ENCODE data around the gene MFAP1.

MFAP1 gene

DNA sequence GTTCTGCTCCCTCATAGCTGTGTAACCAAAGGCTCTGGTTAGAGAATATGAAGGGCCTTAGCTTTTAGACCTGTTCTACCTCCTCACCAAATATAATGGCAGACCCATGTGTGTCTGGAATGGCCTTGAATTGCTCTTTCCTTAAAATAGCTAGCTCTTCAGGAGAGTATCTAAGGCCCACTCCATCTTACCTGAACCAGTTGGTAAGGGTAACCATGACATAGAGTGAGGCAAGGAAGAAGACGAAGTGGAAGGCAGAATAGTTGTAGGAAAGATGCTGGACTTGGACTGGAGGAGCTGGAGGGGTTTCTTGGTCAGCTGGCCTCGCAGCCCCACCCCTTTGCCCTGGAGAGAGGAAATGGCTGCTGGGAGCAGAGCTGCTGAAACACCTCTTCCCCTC lies 29.3 kb downstream of the MFAP1 start:
- Mint-ChIP-seq H3K27ac (peak overlapping the region; percentile 71), H3K36me3 (ENCODE audit: low read depth) (peaks cover 55% of the 10 kb centered on the region), H3K27me3 (ENCODE audit: low read depth, poor library complexity) (no peaks in the 10 kb centered on the region), H3K4me3 (no peak overlapping the region), H3K9me3 (peaks cover 5% of the 10 kb centered on the region), H3K4me1 (peaks cover 73% of the 10 kb centered on the region)
- no peak for DNase-seq
- TF ChIP-seq, protein P1, sequence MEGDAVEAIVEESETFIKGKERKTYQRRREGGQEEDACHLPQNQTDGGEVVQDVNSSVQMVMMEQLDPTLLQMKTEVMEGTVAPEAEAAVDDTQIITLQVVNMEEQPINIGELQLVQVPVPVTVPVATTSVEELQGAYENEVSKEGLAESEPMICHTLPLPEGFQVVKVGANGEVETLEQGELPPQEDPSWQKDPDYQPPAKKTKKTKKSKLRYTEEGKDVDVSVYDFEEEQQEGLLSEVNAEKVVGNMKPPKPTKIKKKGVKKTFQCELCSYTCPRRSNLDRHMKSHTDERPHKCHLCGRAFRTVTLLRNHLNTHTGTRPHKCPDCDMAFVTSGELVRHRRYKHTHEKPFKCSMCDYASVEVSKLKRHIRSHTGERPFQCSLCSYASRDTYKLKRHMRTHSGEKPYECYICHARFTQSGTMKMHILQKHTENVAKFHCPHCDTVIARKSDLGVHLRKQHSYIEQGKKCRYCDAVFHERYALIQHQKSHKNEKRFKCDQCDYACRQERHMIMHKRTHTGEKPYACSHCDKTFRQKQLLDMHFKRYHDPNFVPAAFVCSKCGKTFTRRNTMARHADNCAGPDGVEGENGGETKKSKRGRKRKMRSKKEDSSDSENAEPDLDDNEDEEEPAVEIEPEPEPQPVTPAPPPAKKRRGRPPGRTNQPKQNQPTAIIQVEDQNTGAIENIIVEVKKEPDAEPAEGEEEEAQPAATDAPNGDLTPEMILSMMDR (IDR thresholded peaks at IDR 0.05) = no peak

DNA sequence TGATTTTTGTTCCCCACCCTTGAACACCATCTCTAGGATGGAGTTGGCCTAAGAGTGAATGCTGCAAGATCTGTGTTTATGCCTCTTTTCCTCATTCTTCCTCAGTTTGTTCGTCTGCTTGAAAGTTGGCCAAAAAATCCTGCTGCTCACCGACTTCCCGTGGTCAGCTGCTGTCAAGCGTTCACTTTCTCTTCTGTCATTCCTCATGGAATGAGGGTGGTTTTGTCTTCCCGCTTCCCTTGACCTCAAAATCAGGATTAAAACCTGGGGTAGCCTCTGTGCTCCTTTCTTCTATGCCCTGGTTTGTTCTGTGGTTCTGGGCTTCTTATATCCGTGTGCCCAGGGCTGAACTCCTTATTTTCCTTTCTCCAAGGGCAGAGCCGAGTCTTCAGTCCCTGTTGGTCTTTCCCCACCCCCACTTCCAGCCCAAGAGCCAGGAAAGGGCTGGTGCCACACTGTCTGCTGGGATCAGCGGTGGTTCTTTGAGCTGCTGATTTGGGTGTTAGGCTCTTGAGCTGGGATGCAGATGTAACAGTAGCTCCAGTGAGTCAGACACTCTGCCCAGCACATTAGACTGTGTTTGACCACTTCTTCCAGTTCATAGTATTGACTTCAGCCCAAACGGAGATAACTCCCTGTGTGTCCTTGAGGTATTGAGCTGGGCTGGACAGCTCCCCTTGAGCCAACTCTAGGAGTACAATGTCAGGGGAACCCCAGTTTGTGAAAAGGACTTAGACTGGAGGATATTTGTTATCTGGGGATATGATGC lies 30.0 kb downstream of the MFAP1 start:
- H3K36me3 Mint-ChIP-seq (ENCODE audit: low read depth) = peaks cover 47% of the 10 kb centered on the region
- H3K4me1 Mint-ChIP-seq = peaks cover 65% of the 10 kb centered on the region
- no peak for DNase-seq

DNA sequence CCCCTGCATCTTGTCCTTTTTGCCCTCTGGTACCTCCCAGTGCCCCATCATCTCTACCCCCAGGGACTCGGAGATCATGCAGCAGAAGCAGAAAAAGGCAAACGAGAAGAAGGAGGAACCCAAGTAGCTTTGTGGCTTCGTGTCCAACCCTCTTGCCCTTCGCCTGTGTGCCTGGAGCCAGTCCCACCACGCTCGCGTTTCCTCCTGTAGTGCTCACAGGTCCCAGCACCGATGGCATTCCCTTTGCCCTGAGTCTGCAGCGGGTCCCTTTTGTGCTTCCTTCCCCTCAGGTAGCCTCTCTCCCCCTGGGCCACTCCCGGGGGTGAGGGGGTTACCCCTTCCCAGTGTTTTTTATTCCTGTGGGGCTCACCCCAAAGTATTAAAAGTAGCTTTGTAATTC lies 30.8 kb downstream of the MFAP1 start:
- peak overlapping the region; percentile 59 for H3K27ac Mint-ChIP-seq
- TF ChIP-seq, protein P1 (IDR thresholded peaks at IDR 0.05) = no peak
- DNase-seq = no peak
- no peaks in the 10 kb centered on the region for H3K27me3 Mint-ChIP-seq (ENCODE audit: low read depth, poor library complexity)
- peak overlapping the region; percentile 98 for H3K4me3 Mint-ChIP-seq
- H3K9me3 Mint-ChIP-seq = peaks cover 5% of the 10 kb centered on the region
- peaks cover 57% of the 10 kb centered on the region for H3K4me1 Mint-ChIP-seq
- H3K36me3 Mint-ChIP-seq (ENCODE audit: low read depth) = peaks cover 39% of the 10 kb centered on the region

More for the DNA sequence above, 30.0 kb downstream of the MFAP1 start:
- H3K4me3 Mint-ChIP-seq = peak overlapping the region; percentile 98
- H3K9me3 Mint-ChIP-seq = peaks cover 5% of the 10 kb centered on the region
- TF ChIP-seq, protein P1 (IDR thresholded peaks at IDR 0.05) = no peak
- peak overlapping the region; percentile 86 for H3K27ac Mint-ChIP-seq
- H3K27me3 Mint-ChIP-seq (ENCODE audit: low read depth, poor library complexity) = no peaks in the 10 kb centered on the region

DNA sequence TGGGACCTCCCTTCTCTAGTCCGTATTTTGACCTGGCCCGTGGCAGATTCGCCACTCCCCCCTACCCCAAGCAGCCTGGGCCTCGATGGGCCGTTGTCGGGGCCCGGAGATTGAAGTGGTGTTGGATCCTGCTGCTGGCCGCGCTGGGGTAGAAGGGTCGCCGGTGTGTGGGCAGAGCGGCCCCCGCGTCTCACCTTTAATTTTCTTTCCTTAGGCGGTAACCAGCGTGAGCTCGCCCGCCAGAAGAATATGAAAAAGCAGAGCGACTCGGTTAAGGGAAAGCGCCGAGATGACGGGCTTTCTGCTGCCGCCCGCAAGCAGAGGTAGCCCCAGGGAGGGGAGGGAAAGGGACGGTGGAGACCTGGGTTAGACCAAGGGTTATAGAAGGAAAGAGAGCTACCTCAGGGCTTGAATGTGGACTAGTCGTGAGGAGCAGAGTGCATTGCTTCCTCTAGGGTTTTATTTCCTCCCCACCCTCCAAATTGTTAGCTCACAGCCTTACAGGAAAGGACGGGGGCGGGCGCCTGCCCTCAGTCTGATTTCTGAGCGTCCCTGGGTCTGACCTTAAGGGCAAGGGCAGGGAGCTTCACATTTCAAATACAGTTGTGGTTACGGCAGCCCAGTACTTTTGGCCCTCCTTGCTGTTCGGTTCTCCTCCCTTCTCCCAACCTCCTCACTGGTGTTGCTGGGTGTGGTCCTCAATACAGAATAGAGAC lies 31.6 kb downstream of the MFAP1 start:
- Mint-ChIP-seq H3K4me1 (peaks cover 50% of the 10 kb centered on the region), H3K9me3 (peaks cover 5% of the 10 kb centered on the region), H3K27me3 (ENCODE audit: low read depth, poor library complexity) (no peaks in the 10 kb centered on the region), H3K27ac (peak overlapping the region; percentile 99), H3K36me3 (ENCODE audit: low read depth) (peaks cover 33% of the 10 kb centered on the region), H3K4me3 (peak overlapping the region; percentile 98)
- TF ChIP-seq, protein P1 (IDR thresholded peaks at IDR 0.05) = no peak
- no peak for DNase-seq

DNA sequence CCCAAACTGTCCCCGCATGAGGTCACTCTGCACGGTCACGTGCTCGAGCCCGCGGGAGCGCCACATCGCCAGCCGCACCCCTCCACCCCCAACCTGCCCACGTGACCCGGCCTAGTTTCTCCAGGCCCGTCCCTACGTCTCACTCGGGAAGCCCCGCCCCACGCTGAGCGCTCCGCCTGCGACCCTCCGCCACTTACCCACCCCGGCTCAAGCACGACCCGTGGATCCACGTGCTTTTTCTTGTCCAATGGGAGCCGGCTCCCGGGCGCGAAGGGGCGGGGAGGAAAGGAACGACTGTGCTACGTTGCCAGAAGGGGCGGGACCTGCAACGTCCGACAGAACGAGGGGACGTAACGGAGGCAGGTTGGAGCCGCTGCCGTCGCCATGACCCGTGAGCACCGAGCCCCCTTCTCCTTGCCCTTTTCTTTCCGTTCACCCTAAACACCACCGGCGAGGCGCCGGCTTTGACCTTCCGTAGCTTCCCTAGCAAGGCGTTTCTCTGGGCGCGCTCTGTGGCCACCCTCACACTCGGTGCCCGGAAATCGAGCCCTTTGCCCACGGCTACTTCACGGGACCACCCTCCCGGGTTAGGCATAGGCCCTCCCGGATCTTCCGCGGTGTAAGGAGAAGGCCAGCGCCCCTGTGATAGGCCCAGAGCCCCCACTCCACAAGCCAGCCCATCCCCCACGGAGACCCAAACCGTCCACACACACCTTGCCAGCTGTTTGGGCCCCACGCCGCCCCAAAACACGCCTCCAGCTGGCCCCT lies 32.3 kb downstream of the MFAP1 start, which contains the start of gene SERF2:
Gene SERF2 (plus strand): TSS at position 328 of the 768 bp plus-strand sequence. CDS start 57 bp downstream, at position 385.
- H3K27ac Mint-ChIP-seq = peak within 1 kb of the TSS; percentile 99
- TF ChIP-seq, protein P1 (IDR thresholded peaks at IDR 0.05) = no peak
- H3K9me3 Mint-ChIP-seq = peaks cover 5% of the 10 kb centered on the region
- peaks cover 33% of the 10 kb centered on the region for H3K36me3 Mint-ChIP-seq (ENCODE audit: low read depth)
- no peaks in the 10 kb centered on the region for H3K27me3 Mint-ChIP-seq (ENCODE audit: low read depth, poor library complexity)
- H3K4me1 Mint-ChIP-seq = peaks cover 46% of the 10 kb centered on the region
- DNase-seq = peak; percentile 99
- H3K4me3 Mint-ChIP-seq = peak within 1 kb of the TSS; percentile 98
